K562 (cell line): Measurements from ENCODE around the gene TMEM161B. TPM values are rescaled to one million over a fixed set of nuclear protein-coding genes. Genes with fewer than 3 reads are reported as not detected.

Source experiments
- CBX1 ChIP-seq: sonication (generic); IDR thresholded peaks from 2 replicates; pipeline ENCODE4 v1.6.1; 2016; ENCODE audit warnings: antibody characterized with exemption, low read depth, mild to moderate bottlenecking
- ELF2 ChIP-seq: fragments of 250-450 bp; sonication (Bioruptor Pico); IDR thresholded peaks from 2 replicates; pipeline ENCODE4 v1.5.0; 2021; ENCODE audit warnings: mild to moderate bottlenecking
- FOSL1 ChIP-seq: fragments of 200-800 bp; sonication (Bioruptor generic); conservative IDR thresholded peaks from 2 replicates; pipeline ENCODE4 v1.6.1; 2016; ENCODE audit warnings: missing genetic modification characterization, missing compliant biosample characterization
- GABPB2 ChIP-seq: fragments of 250-450 bp; sonication (Bioruptor Pico); conservative IDR thresholded peaks from 2 replicates; pipeline ENCODE4 v1.5.1; 2021; ENCODE audit warnings: mild to moderate bottlenecking
- MLLT1 ChIP-seq, 2 experiments: fragments of 450-650 bp; IDR thresholded peaks; 2 replicates each; pipeline ENCODE4 v1.6.1; 2016
- PRDM10 ChIP-seq: fragments of 450-650 bp; IDR thresholded peaks from 2 replicates; pipeline ENCODE4 v1.6.1; 2018; ENCODE audit not compliant: partially characterized antibody
- REST ChIP-seq, 2 experiments: fragments of 450-650 bp; formaldehyde crosslinking in 1 of 2; IDR thresholded peaks; 2 replicates each; pipeline versions ENCODE4 v1.4.0 to v1.6.1; 2014 to 2020; ENCODE audit warnings: mild to moderate bottlenecking in 2 of 2, borderline replicate concordance in 1 of 2, low read depth in 1 of 2
- ZNF384 ChIP-seq: IDR thresholded peaks from 2 replicates; pipeline ENCODE4 v1.6.1; 2012; ENCODE audit warnings: low read depth, low read length, improper control_type of control experiment
- polyA plus RNA-seq, 8 experiments: library from polyadenylated mRNA; depleted of rRNA in 4 of 8; stranded (reverse) in 5 of 8; unstranded in 3 of 8; fragments of >200 nt; fragmentation: Nextera tagmentation in 2 of 8; fragmentation: Illumina TruSeq in 1 of 8; extraction: Ambion mirVana in 2 of 8; extraction: Trizol in 1 of 8; gene quantifications; 2 replicates each; pipeline versions ENCODE4 v1.2.1 to v1.2.3, GENCODE V29; 2011 to 2014; ENCODE audit warnings: inconsistent platforms in 1 of 8, missing spikeins in 1 of 8
- total RNA-seq, 7 experiments: library from RNA; depleted of rRNA in 6 of 7; stranded (reverse); fragments of >200 nt in 6 of 7; fragmentation: Illumina TruSeq in 2 of 7; extraction: Trizol in 2 of 7; gene quantifications; 2 replicates each; pipeline versions ENCODE4 v1.2.1 to v1.2.3, GENCODE V29; 2011 to 2021; ENCODE audit warnings: low replicate concordance in 1 of 7

TMEM161B gene
- total and polyA plus RNA-seq, 9 of the 15 experiments (the other 6 are each of a cell fraction or from before 2014, with no cell fraction given), result 18.9 to 57.1 (median 40.6) TPM

GRCh38 chr5:88235346-88235745 is 33.3 kb downstream of the TMEM161B start (continued):
- TF ChIP-seq REST (IDR thresholded peaks at IDR 0.05; ENCODE audit: borderline replicate concordance), result no peak
- TF ChIP-seq REST (CRISPR knock-in tag; IDR thresholded peaks at IDR 0.05; ENCODE audit: low read depth), result no peak
- TF ChIP-seq FOSL1 (tag), result no peak
- TF ChIP-seq ELF2 (CRISPR knock-in tag), result no peak
- TF ChIP-seq ZNF384, result no peak
- TF ChIP-seq CBX1, result no peak
- TF ChIP-seq PRDM10, result no peak
- no peak for TF ChIP-seq GABPB2 (CRISPR knock-in tag)
- TF ChIP-seq MLLT1 (IDR thresholded peaks at IDR 0.05), result no peak
